ENCODE data around the gene KRTAP10-9.
A peak's percentile ranks its signal among the peaks of the same experiment; 100 is the strongest.
"Not testable (repeated sequence)": the region's sequence is repeated elsewhere in the genome, so short reads cannot be mapped to it uniquely, and the experiment has no call there.

KRTAP10-9 gene

GRCh38 chr21:44644878-44645277 is 18.0 kb downstream of the KRTAP10-9 start:
- no peak for DNase-seq

GRCh38 chr21:44646366-44647221 is 19.7 kb downstream of the KRTAP10-9 start, which contains the start of gene KRTAP10-11:
Gene KRTAP10-11 (plus strand): TSS chr21:44646414. CDS start chr21:44646459, 45 bp downstream.
- DNase-seq, result not testable (repeated sequence)

- no peak for DNase-seq
These were observed 20.3 kb downstream of the KRTAP10-9 start for GRCh38 chr21:44647222-44647552.

DNA sequence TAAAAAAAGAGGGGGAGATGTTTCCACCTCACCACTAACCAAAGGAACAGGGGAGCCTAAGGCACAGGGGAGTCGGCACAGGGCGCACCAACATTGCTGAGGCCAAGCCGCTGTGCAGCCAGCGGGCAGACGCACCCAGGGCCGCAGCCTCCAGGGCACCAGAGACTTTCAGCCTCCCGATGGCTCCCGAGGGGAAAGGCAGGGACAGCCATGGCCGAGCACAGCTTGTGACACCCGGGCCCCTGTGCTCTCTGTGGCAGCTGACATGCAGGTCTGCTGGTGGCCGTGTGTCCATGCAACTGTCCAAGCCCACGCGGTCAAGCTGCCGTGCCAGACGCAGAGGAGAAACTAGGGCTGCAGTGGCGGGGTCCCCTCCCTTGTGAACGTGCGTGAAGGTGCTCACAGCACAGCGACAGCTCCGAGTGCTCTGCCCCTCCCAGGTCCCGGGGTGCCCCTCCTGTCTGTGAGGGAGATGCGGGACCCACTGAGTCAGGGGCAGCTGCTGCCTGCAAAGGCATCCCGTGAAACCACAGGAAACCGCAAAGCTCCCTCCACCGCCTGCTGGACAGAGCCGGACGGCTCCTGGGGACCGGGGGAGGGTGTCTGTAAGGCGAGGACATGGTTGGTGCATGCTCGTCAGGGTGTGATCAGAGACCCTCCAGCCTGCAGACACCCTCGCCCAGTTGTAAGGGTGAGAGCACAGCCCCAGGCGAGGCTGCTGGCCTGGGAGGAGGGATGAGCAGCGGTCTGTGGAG is 21.8 kb downstream of the KRTAP10-9 start:
- DNase-seq, result no peak

DNA sequence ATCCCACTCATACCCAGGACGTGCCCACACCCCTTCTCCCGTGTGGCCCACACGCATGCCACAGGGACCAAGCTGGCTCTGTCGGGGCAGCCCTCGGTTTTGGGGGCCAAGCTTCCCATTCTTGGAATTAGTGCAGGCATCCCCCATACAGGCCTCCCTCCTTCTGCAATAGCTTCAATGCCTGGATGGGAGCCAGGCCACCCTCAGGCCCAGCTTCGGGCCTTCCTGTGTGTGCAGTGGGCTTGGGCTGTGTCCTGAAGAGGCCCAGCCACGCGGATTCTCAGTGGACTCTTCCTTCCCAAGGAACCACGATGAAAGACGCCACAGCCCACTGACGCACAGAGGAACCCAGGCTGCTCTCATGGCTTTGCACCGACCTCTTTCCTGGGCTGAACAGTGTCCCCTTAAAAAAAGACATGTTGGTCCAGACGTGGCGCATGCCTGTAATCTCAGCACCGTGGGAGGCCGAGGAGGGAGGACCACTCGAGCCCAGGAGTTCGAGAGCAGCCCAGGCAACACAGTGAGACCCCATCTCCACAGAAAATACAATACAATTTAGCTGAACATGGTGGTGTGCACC is 22.7 kb downstream of the KRTAP10-9 start:
- DNase-seq, result no peak

DNA sequence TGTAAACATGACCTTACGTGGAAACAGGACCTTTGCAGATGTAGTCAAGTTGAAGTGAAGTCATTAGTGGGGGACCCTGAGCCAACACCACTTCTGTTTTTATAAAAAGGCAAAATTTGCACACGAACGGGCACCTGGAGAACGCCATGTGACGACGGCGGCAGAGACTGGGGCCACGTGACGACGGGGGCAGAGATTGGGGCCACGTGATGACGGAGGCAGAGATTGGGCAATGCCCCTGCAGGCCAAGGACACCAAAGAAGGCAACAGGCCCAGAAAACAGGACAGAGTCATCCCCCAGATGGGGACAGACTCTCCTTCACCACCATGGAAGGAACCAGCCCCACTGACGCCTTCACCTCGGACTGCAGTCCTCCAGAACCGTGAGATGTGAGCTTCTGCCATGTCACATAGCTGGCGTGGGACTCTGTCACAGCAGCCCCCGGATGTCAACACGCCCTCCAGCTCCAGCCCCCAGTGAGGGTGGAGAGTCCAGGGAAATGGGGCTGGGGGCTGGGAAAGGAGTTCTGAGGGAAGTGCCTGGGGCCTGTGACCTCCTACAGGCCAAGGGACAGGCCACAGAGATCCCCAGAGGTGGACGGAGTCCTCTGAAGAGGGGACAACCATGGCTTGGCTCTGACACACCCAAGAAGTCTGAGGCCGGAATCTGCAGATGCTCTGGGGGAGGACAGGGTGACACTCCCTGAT is 23.5 kb downstream of the KRTAP10-9 start:
- DNase-seq, result no peak

DNA sequence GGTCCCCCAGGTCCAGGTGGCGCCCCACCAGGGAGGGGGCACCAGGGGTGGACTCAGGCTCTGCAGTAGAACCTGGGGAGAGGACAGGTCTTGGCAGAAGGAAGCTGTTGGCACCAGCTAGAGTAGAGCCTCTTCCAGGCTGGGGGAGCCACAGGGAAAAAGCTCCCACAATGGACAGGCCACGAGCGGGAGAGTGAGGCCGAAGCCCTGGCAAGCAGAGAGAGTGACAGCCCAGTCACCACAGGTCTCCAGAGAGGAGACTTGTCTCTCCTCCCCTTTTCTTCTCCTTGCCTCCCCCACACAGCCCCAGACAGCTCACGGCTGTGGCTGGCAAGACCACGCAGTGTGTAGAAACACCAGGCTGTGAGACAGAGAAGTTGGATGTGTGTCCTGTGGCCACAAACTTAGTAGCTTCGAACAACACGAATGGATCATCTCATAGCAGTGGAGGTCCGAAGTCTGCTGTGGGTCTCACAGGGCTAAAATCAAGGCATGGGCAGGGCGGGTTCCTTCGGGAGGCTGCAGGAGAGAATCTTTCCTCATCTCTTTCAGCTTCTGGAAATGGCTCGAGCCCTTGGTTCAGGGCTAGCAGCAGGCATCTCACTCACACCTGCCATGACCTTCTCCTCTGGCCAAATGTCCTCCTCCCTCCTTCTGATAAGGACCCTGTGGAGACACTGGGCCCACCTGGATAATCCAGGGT is 24.2 kb downstream of the KRTAP10-9 start:
- DNase-seq, result no peak

GRCh38 chr21:44653123-44653522 is 26.2 kb downstream of the KRTAP10-9 start:
- DNase-seq, result no peak

DNA sequence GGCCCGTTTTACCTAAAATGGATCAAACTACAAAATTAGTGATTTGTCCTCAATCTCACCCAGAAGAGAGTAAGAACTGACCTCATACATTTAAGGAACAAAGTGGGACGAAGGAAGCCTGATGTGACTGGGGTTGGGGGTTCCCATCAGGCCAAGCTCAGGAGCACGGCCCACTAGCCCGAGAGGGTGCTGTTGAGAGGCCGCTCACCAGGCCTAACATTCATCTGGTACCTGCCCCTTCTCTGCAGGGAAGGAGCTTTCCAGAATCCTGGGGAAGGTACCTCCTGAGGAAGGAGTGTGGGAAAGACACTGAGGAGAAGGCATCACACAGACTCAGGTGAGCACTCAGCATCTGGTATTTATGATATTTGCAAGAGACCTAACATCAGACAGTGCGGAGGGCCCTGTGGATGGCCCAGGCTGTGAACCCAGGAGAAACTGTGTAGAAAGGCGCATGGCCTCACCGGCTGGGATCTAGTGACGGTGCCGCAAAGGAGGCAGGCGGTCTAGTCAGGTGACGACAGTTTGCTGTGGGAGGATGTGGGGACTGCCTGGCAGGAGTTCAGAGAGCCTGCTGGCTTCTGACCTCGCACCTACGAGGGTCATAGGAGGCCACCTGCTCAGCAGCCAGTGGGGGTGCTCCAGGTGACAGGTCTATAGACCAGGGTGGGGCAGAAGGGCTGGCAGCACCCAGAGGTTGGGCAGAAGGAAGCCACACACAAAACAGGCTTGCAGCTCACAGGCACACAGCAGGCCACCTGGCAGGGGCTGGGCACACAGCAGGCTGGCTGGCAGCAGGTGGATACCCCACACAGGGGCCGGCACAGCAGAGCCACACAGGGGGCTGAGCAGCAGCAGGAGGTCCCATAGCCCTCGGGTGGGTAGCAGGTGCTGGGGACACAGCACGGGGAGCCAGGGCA is 27.0 kb downstream of the KRTAP10-9 start:
- peak; percentile 67 for DNase-seq

DNA sequence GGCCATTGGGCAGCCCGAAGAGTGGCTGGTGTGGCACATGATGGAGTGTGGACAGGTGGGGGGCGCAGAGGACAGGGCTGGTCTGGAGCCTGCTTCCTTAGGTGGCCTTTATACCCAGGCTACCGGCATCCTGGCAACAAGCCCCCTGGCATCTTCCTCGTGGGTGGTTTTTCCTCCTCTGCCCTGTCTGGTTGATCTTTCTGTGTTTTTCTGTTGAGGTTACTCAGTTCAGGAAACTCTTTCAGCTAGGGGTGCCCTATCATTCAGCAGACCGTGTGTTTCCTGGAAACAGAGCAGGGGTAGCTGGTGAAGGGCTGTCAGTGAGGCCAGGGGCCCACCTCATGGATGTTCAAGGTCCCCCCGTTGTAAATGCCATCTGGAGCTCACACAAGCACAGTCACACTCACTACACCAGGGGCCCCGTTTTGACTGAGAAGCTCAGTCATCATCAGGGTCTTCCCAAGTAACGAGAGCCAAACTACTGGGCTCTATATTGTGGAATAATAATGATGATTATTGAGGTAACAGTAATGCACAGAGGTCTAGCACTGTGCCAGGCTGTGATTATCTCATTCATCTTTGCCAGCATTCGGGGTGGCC is 27.8 kb downstream of the KRTAP10-9 start, which contains the start of gene KRTAP12-4:
TSS of gene KRTAP12-4 (minus strand) at position 84 of the 600 bp plus-strand sequence. CDS start at position 39, 45 bp downstream.
- peak; percentile 12 for DNase-seq

GRCh38 chr21:44656868-44657267 is 30.0 kb downstream of the KRTAP10-9 start:
- no peak for DNase-seq

DNA sequence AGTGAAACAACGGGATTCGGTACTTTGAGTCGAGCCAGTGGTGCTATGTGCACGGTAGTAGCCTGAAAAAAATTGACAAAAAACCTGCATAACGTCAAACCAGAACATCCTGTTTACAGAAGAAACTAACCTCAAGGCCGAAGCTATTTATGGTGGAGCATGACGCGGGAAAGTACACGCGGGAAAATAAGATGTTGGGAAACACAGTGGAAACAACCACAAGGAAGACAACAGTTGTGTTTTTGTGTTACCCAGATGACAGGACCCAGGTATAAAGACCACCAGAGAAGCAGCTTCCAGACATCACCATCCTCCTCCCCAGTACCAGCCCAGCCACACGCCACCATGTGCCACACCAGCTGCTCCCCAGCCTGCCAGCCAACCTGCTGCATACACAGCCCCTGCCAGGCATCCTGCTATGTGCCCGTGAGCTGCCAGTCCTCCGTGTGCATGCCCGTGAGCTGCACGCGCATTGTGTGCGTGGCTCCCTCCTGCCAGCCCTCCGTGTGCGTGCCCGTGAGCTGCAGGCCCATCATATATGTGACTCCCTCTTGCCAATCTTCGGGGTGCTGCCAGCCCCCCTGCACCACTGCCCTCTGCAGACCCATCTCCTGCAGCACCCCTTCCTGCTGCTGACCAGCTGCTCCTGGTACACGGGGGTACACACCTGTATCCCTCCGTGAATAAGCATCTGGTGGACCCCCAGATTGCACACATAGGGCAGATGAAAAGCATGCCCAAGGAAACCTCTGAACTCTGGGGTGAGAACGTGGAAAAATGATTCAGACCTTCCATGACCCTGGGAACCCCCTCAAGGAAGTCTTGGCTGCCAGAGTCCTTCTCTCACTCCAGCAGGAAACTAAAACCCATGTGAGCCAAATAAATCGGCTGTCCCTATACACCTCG is 31.0 kb downstream of the KRTAP10-9 start, which contains the start of gene KRTAP12-3:
TSS of gene KRTAP12-3 (plus strand) at position 298 of the 906 bp plus-strand sequence. CDS start at position 346, 48 bp downstream.
- DNase-seq, result peak; percentile 63

DNA sequence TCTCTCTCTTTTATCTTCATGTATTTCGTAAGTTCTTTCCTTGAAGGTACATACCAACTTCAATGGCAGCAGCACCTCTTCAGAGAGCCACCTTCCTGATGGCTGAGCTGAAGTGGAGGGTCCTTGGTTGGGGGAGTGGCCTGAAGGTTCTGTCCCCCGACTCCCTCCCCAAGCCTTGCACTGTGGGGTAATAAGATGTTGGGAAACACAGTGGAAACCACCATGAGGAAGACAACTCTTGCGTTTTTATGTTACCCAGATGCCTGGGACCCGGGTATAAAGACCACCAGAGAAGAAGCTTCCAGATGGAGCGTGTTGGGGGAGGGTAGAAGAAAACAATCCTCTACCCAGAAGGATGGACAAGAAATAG is 31.6 kb downstream of the KRTAP10-9 start:
- no peak for DNase-seq

DNA sequence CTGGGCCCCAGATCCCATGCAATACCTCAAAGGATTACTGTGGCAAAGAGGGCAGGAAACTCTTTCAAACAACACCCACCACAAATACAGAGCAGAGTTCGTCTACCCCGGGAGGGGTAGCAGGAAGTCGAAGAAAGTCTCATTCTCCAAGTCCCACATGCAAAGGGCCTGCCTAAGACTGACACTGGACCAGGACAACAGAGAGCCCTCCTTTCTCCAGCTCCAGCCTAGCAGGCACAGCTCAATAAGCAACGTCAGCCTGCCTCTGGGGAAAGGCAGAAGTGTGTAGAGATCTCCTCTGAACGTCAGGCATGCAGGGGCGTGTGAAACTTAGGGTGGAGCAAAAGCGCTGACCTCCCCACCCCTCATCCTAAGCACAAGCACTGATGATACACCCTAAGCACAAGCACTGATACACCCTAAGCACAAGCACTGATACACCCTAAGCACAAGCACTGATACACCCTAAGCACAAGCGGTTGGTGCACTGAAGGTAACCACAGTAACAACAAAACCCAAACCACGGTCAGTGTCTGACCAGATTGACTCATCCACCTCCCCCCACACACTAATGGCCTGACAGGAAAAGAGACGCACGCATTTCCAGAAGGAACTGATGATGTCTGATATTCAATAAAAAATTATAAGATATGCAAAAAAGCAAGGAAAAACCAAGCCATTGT is 32.2 kb downstream of the KRTAP10-9 start:
- DNase-seq, result peak; percentile 41

GRCh38 chr21:44661567-44661966 is 34.7 kb downstream of the KRTAP10-9 start:
- not testable (repeated sequence) for DNase-seq

GRCh38 chr21:44664691-44665090 is 37.8 kb downstream of the KRTAP10-9 start:
- no peak for DNase-seq

- DNase-seq, result no peak
These were observed 39.8 kb downstream of the KRTAP10-9 start, which contains the start of gene KRTAP12-2 for GRCh38 chr21:44666401-44667320. Gene KRTAP12-2 (minus strand): TSS chr21:44666927. CDS start chr21:44666886, 41 bp downstream.

Data from CD4-positive, alpha-beta T cell treated with Interleukin-6 for 4 hours (primary cell).